Right lobe of liver (tissue), 6 donors: ENCODE data around the gene CRIP3. TPM values are rescaled to one million over a fixed set of nuclear protein-coding genes. Genes with fewer than 3 reads are reported as not detected.

Experiments
- ATAC-seq, 4 donors: fragments of 200-7000 bp; cut with Tn5 transposase; one replicate each; pipeline ENCODE4 v1.9.1; 2020; ENCODE audit warnings: mild to moderate bottlenecking in 4 of 4, moderate library complexity in 4 of 4
- DNase-seq, 3 donors: peaks; one replicate each; pipeline ENCODE4 v3.0.0-alpha.2; 2020
- H3K27ac ChIP-seq, 3 donors: fragments of 200-600 bp; one replicate each; pipeline ENCODE4 v1.8.0; 2022
- H3K27me3 ChIP-seq, 2 donors: fragments of 200-600 bp; one replicate each; pipeline ENCODE4 v1.8.0; 2022
- H3K36me3 ChIP-seq, 4 donors: fragments of 200-600 bp; sonication (generic) in 1 of 4; one replicate each; pipeline versions ENCODE4 v1.5.1 to v1.8.0; 2017 to 2022; ENCODE audit warnings: control low read depth in 1 of 4
- H3K4me1 ChIP-seq, 4 donors: fragments of 200-600 bp; sonication (generic) in 1 of 4; one replicate each; pipeline versions ENCODE4 v1.5.1 to v1.8.0; 2017 to 2022; ENCODE audit warnings: control low read depth in 1 of 4
- H3K4me3 ChIP-seq, 3 donors: fragments of 200-600 bp; one replicate each; pipeline ENCODE4 v1.8.0; 2022
- H3K9me3 ChIP-seq, 4 donors: fragments of 200-600 bp; sonication (generic) in 1 of 4; one replicate each; pipeline versions ENCODE4 v1.5.1 to v1.8.0; 2017 to 2022; ENCODE audit warnings: control low read depth in 1 of 4
- CTCF ChIP-seq, 4 donors: fragments of 200-600 bp in 3 of 4; fragments of 450-650 bp in 1 of 4; IDR thresholded peaks; one replicate each; pipeline versions ENCODE4 v1.5.1 to v1.8.0; 2016 to 2022; ENCODE audit warnings: antibody characterized with exemption in 4 of 4, mild to moderate bottlenecking in 2 of 4
- POLR2A ChIP-seq: fragments of 450-650 bp; IDR thresholded peaks from one replicate; pipeline ENCODE4 v1.6.1; 2017; ENCODE audit warnings: antibody characterized with exemption, mild to moderate bottlenecking
- WGBS: methylation state at CpG from one replicate; pipeline ENCODE4 v1.1.6; 2018; ENCODE audit warnings: low coverage, low lambda C conversion rate; ENCODE audit not compliant: insufficient coverage; ENCODE audit errors: missing lambda C conversion rate; 5-methylcytosine and 5-hydroxymethylcytosine counted together
- intact Hi-C, 2 donors: fragments of 100-400 bp; cut with DNase I; formaldehyde crosslinking; loops; one replicate each; pipeline versions ENCODE4 v1.11.2 to v1.14.1; 2022
- small RNA-seq, 2 experiments: library from RNA; depleted of rRNA; stranded (forward); fragments of <200 nt; gene quantifications; one replicate each; pipeline ENCODE3, GENCODE V24; 2016
- total RNA-seq, 6 experiments: library from RNA; depleted of rRNA in 2 of 6; stranded (reverse); fragments of >200 nt in 2 of 6; fragmentation: NEBNext Ultra II Directional in 3 of 6; extraction: Animal tissue kit (Norgen Biotek cat#: 25700) in 3 of 6; gene quantifications; one replicate each; pipeline versions ENCODE4 v1.1.0 to v1.2.4, GENCODE V29; 2016 to 2023
- donor health status: DM: no; HTN: yes; CAD: no.
- donor health status: DM: no; HTN: no; CAD: no.
- donor health status: DM: no; HTN: no; CAD: no.
- donor health status: DM: no; HTN: yes; CAD: no.
- donor health status: DM: no; HTN: yes; CAD: no.

CRIP3 gene
- total RNA-seq, 6 experiments from 2014 or later, result 2.1 to 7.9 (median 5.2) TPM

GRCh38 chr6:43258807-43259686 lies 49.6 kb downstream of the CRIP3 start:
- intact Hi-C loops, result no loop called here
- H3K27ac ChIP-seq, result no peak overlapping the region
- no peaks in the 10 kb centered on the region for H3K4me1 ChIP-seq
- 82% methylated on average over 16 of the region's 30 CpGs for WGBS
- no peak for ATAC-seq
- no peaks in the 10 kb centered on the region for H3K36me3 ChIP-seq
- H3K9me3 ChIP-seq, result no peaks in the 10 kb centered on the region
- no peak for TF ChIP-seq POLR2A
- no peak for TF ChIP-seq CTCF (IDR thresholded peaks at IDR 0.05)
- H3K4me3 ChIP-seq, result no peak overlapping the region
- no peaks in the 10 kb centered on the region for H3K27me3 ChIP-seq
- DNase-seq, result peak in 1 of 3 donors; percentile 35

GRCh38 chr6:43258180-43258579 lies 50.4 kb downstream of the CRIP3 start:
- 44% methylated on average over 3 of the region's 4 CpGs for WGBS
- intact Hi-C loops, result no loop called here
- no peaks in the 10 kb centered on the region for H3K36me3 ChIP-seq
- DNase-seq (peak in 1 of 3 donors; percentile 21), ATAC-seq (no peak)
- no peak overlapping the region for H3K4me3 ChIP-seq
- no peak overlapping the region for H3K27ac ChIP-seq
- H3K27me3 ChIP-seq, result no peaks in the 10 kb centered on the region
- no peaks in the 10 kb centered on the region for H3K4me1 ChIP-seq
- no peak for TF ChIP-seq POLR2A
- TF ChIP-seq CTCF (IDR thresholded peaks at IDR 0.05), result no peak
- no peaks in the 10 kb centered on the region for H3K9me3 ChIP-seq

GRCh38 chr6:43257367-43258145 lies 51.1 kb downstream of the CRIP3 start:
- TF ChIP-seq POLR2A (no peak), CTCF (IDR thresholded peaks at IDR 0.05) (no peak)

GRCh38 chr6:43256670-43257366 lies 51.8 kb downstream of the CRIP3 start:
- 82% methylated on average over 5 of the region's 9 CpGs for WGBS
- TF ChIP-seq CTCF (IDR thresholded peaks at IDR 0.05) (no peak), POLR2A (no peak)
- no peak overlapping the region for H3K4me3 ChIP-seq
- H3K36me3 ChIP-seq, result no peaks in the 10 kb centered on the region
- intact Hi-C loops, result no loop called here
- no peaks in the 10 kb centered on the region for H3K9me3 ChIP-seq
- DNase-seq (no peak), ATAC-seq (no peak)
- no peaks in the 10 kb centered on the region for H3K4me1 ChIP-seq
- no peak overlapping the region for H3K27ac ChIP-seq
- no peaks in the 10 kb centered on the region for H3K27me3 ChIP-seq

More at GRCh38 chr6:43257367-43258145, 51.1 kb downstream of the CRIP3 start:
- H3K4me3 ChIP-seq, result no peak overlapping the region
- DNase-seq (peak in 1 of 3 donors; percentile 14), ATAC-seq (no peak)
- H3K36me3 ChIP-seq, result no peaks in the 10 kb centered on the region
- 77% methylated on average over 9 of the region's 12 CpGs for WGBS
- intact Hi-C loops, result no loop called here
- no peaks in the 10 kb centered on the region for H3K4me1 ChIP-seq
- H3K27ac ChIP-seq, result no peak overlapping the region
- H3K27me3 ChIP-seq, result no peaks in the 10 kb centered on the region
- H3K9me3 ChIP-seq, result no peaks in the 10 kb centered on the region

Small RNA genes within 50 kb of the gene (small RNA-seq; reads per million reads assigned to genes)
- 0 reads per million in 2 experiments for gene RPL12P47

Other genes with a start within 250 kb of the CRIP3 start
- 10 to 100 TPM; 41.6 to 63.1 (median 60.4) TPM for gene MRPL2, start 249.4 kb downstream of the CRIP3 start, total RNA-seq
- 100 to 1,000 TPM in 1 of 6 experiments, 10 to 100 TPM in 5; 45.8 to 134 (median 65.0) TPM for gene KLC4, start 249.2 kb downstream of the CRIP3 start, total RNA-seq
- gene PTK7, start 232.5 kb downstream of the CRIP3 start, total RNA-seq, result 1 to 10 TPM in 3 of 6 experiments, under 1 TPM in 3; 0.55 to 1.8 (median 0.99) TPM
- gene SRF, start 137.6 kb downstream of the CRIP3 start, total RNA-seq, result 10 to 100 TPM in 4 of 6 experiments, 1 to 10 TPM in 2; 4.9 to 17.0 (median 11.3) TPM
- 10 to 100 TPM; 14.4 to 17.7 (median 15.2) TPM for gene CUL9, start 126.6 kb downstream of the CRIP3 start, total RNA-seq
- 100 to 1,000 TPM in 2 of 6 experiments, 10 to 100 TPM in 4; 50.7 to 107 (median 62.4) TPM for gene DNPH1, start 79.3 kb downstream of the CRIP3 start, total RNA-seq
- 1 to 10 TPM in 2 of 6 experiments, under 1 TPM in 4; 0.83 to 1.6 (median 0.87) TPM for gene TTBK1, start 65.3 kb downstream of the CRIP3 start, total RNA-seq
- 100 to 1,000 TPM; 145 to 348 (median 185) TPM for gene SLC22A7, start 10.6 kb downstream of the CRIP3 start, total RNA-seq
- gene ZNF318, start 60.8 kb upstream of the CRIP3 start, total RNA-seq, result 10 to 100 TPM in 2 of 6 experiments, 1 to 10 TPM in 4; 8.8 to 13.3 (median 9.1) TPM
- 10 to 100 TPM in 1 of 6 experiments, 1 to 10 TPM in 5; 5.8 to 10.7 (median 7.5) TPM for gene ABCC10, start 118.7 kb upstream of the CRIP3 start, total RNA-seq
- under 1 TPM in 1 of 6 experiments, not detected in 5; 0.13 TPM for gene DLK2, start 146.7 kb upstream of the CRIP3 start, total RNA-seq
- 10 to 100 TPM in 5 of 6 experiments, 1 to 10 TPM in 1; 9.2 to 16.0 (median 12.9) TPM for gene TJAP1, start 168.7 kb upstream of the CRIP3 start, total RNA-seq
- under 1 TPM in 5 of 6 experiments, not detected in 1; 0.12 to 0.43 (median 0.26) TPM for gene LRRC73, start 201.5 kb upstream of the CRIP3 start, total RNA-seq
- 10 to 100 TPM; 58.9 to 70.0 (median 62.7) TPM for gene YIPF3, start 208.1 kb upstream of the CRIP3 start, total RNA-seq
- 10 to 100 TPM; 12.2 to 17.7 (median 14.1) TPM for gene POLR1C, start 208.3 kb upstream of the CRIP3 start, total RNA-seq